ENCODE measurements around the gene LPCAT3.
A peak's percentile ranks its signal among the peaks of the same experiment; 100 is the strongest.
"Not testable (repeated sequence)": the region's sequence is repeated elsewhere in the genome, so short reads cannot be mapped to it uniquely, and the experiment has no call there.

Gene LPCAT3

GRCh38 chr12:7018350-7019042 lies at the start of gene LPCAT3:
LPCAT3 (minus strand) TSS chr12:7018476; CDS start chr12:7018424, 52 bp downstream.
- peak; percentile 94 to 95 for DNase-seq

- no peak for DNase-seq
Observed at GRCh38 chr12:7067096-7067495, 48.8 kb upstream of the LPCAT3 start.

GRCh38 chr12:7066596-7066995 lies 48.3 kb upstream of the LPCAT3 start:
- DNase-seq: no peak

GRCh38 chr12:7065073-7065623 lies 46.9 kb upstream of the LPCAT3 start:
- no peak for DNase-seq

GRCh38 chr12:7064516-7064915 lies 46.2 kb upstream of the LPCAT3 start:
- no peak for DNase-seq

GRCh38 chr12:7061596-7061995 lies 43.3 kb upstream of the LPCAT3 start:
- no peak for DNase-seq

GRCh38 chr12:7061138-7061537 lies 42.9 kb upstream of the LPCAT3 start:
- DNase-seq: no peak

- DNase-seq: no peak
Observed at GRCh38 chr12:7060353-7060954, 42.2 kb upstream of the LPCAT3 start, which contains the start of gene C1S. C1S (plus strand) TSS chr12:7060718; CDS start chr12:7061913, 1,195 bp downstream.

- no peak for DNase-seq
Observed at GRCh38 chr12:7059780-7060179, 41.5 kb upstream of the LPCAT3 start.

- no peak for DNase-seq
Observed at GRCh38 chr12:7058850-7059395, 40.6 kb upstream of the LPCAT3 start.

- no peak for DNase-seq
Observed at GRCh38 chr12:7058163-7058845, 40.0 kb upstream of the LPCAT3 start.

- DNase-seq: not testable (repeated sequence)
Observed at GRCh38 chr12:7055736-7056135, 37.5 kb upstream of the LPCAT3 start.

- DNase-seq: no peak
Observed at GRCh38 chr12:7054925-7055324, 36.6 kb upstream of the LPCAT3 start.

- DNase-seq: not testable (repeated sequence)
Observed at GRCh38 chr12:7049973-7050372, 31.7 kb upstream of the LPCAT3 start.

- not testable (repeated sequence) for DNase-seq
Observed at GRCh38 chr12:7049445-7049951, 31.2 kb upstream of the LPCAT3 start.

- no peak for DNase-seq
Observed at GRCh38 chr12:7047306-7047705, 29.0 kb upstream of the LPCAT3 start.

- DNase-seq: no peak
Observed at GRCh38 chr12:7046383-7047105, 28.3 kb upstream of the LPCAT3 start.

GRCh38 chr12:7045913-7046312 lies 27.6 kb upstream of the LPCAT3 start:
- DNase-seq: no peak

GRCh38 chr12:7042842-7043241 lies 24.6 kb upstream of the LPCAT3 start:
- DNase-seq: no peak

GRCh38 chr12:7039403-7039802 lies 21.1 kb upstream of the LPCAT3 start:
- DNase-seq: no peak

- DNase-seq: no peak
Observed at GRCh38 chr12:7038591-7038990, 20.3 kb upstream of the LPCAT3 start.

- not testable (repeated sequence) for DNase-seq
Observed at GRCh38 chr12:7037411-7037810, 19.1 kb upstream of the LPCAT3 start.

Data from stimulated activated CD4-positive, alpha-beta T cell treated with anti-CD3 and anti-CD28 coated beads, Interleukin-2, amount 100 ng/mL, for 48 hours (primary cell).